GM19372 (cell line): ENCODE measurements around the gene NR4A1.
A peak's percentile ranks its signal among the peaks of the same experiment; 100 is the strongest.

Source experiments
- ATAC-seq: cut with Tn5 transposase; IDR thresholded peaks from one replicate; pipeline ENCODE4 v1.9.1; 2021; ENCODE audit warnings: mild to moderate bottlenecking, low read depth, moderate library complexity; ENCODE audit not compliant: unreplicated experiment

NR4A1 gene

GRCh38 chr12:52056801-52057637, 5.8 kb downstream of the NR4A1 start:
- no peak for ATAC-seq

DNA sequence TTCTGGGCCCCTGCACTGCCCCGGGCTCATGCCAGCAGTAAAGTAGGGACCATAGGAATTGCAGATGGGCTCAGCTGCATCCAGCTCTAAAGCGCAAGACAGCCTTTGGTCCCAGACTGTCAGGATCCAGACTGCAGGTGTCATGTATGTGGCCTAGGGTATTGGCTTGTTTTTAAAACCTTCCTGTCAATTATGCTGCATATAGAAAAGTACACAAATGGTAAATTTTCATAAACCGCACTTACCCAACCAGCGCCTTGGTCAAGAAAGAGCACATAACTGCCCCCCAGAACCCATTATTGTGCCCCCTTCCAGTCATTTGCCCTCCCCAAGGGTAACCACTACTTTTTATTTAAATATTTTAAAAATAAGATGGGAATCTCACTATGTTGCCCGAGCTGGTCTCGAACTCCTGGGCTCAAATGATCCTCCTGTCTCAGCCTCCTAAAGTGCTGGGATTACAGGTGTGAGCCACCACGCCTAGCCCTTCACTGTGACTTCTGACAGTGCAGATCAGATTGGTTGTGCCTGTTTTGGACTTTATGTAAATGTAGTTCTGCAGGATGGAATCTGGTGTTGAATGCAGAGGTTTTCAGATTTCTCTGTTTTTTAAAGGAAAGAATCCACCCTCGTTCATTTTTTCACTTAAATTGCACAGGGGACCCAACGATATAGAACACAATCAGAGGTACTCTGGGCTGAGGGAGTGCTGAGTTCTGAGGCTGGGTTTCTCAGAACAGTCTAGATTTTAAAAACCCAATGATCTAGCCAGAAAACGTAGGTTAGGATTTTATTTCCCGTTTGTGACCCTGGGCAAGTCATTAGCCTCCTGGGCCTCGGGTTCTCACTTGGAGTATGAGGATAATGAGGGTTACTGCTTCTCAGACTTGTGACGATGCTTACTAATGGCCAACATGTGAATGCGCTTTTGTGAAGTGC, 6.7 kb downstream of the NR4A1 start:
- ATAC-seq, result no peak

- no peak for ATAC-seq
These were observed 7.6 kb downstream of the NR4A1 start for GRCh38 chr12:52058631-52059361.

- ATAC-seq, result no peak
These were observed 8.6 kb downstream of the NR4A1 start for GRCh38 chr12:52059582-52060497.

DNA sequence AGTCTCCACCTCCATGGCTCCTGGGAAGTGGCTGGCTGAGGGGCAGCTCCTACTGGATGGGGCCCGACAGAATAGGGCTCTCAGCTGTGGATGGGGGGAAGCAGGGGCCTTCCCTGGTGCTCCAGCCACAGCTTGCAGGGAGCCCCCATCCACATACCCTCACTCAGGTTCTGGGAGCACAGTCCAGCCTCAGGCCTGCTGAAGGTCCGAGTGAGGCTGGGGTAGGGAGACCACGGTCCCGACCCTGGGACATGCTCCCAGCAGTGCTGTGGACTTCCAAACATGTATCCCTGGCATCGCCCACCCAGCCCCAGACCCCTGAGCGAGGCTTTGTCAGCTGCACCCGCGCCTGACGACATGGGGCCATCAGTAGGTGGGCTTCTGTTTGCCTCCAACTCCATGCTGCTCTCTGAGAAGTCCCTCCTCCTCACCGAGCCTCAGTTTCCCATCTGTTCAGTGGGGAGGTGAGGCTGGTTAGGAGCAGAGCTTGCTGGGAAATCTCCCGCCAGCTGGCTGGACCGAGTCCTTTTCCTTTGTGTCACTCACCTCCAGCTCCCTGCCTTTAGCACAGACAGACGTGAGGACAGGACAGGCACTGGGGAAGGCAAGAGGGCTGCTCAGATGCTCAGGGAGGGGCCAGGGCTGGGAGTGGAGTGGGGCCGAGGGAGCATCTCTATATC, 9.4 kb downstream of the NR4A1 start:
- ATAC-seq, result no peak

GRCh38 chr12:52061470-52062166, 10.4 kb downstream of the NR4A1 start:
- no peak for ATAC-seq

GRCh38 chr12:52062167-52063081, 11.2 kb downstream of the NR4A1 start:
- no peak for ATAC-seq

DNA sequence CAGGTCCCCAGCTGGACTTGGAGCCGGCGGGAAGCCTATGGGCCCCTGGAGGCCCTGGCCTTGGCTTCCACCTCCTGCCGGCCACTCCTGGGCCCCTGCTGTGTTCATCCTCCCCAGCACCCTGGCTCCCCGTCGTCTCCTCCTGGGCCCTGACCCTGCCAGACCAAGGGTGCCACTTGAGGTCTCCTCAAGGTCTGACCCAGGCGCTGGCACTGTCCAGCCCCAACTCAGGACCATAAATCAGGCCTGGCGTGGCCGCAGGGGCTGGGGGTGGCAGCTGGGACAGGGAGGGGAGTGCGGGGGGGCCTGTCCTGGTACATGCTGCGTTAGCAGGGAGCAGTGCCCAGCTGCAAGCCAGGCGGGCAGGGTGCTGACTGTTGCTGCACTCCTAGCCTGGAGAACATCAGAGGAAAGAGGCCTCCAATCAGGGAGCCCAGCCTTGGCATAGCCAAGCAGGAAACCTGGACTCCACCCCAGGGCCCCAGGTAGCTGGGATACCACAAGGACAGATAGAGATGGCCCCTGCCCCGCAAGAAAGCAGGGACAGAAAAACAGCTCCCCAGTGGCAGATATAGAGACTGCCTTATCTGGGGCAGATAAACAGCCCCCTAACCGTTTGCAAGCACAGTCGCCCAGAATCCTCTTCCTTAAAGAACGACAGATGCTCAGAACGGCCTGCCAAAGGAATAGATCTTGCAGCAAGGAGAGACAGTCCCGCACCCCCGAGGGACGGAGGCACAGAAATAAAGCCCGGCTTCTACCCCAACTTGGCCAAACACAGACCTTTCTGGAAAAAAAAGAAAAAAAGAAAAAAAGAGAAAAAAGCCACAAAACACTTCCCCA, 12.1 kb downstream of the NR4A1 start:
- no peak for ATAC-seq

DNA sequence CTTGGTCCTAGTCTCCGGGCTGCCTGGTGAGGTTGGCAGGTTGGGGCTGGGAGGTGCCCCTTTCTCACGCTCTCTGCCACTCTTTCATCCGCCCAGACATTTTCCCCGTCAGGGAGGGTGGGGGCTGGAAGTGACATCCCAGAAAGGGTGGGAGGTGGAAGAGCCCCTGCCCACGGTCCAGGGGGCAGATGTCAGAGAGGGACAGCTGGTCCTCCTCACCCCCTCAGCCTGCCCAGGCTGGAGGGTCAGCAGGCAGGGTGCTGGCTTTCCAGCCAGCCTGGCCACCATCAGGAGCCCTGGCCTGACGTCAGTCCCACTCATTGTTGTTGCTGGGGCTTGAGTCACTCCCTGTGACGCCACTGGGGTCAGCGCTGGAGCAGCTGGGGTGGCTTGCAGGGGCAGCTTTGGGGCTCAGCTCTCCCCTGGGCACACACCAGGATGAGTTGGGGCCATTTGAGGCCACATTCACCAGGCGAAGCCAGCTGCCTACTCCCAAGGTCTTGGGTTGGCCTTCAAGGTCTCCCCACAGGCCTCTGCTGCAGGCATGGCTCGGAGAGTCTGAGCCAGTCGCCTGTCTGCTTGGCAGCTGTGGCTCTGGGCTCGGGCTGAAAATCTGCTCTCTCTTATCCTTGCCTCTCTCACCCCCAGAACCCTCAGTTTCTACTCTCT, 12.9 kb downstream of the NR4A1 start:
- ATAC-seq, result no peak

DNA sequence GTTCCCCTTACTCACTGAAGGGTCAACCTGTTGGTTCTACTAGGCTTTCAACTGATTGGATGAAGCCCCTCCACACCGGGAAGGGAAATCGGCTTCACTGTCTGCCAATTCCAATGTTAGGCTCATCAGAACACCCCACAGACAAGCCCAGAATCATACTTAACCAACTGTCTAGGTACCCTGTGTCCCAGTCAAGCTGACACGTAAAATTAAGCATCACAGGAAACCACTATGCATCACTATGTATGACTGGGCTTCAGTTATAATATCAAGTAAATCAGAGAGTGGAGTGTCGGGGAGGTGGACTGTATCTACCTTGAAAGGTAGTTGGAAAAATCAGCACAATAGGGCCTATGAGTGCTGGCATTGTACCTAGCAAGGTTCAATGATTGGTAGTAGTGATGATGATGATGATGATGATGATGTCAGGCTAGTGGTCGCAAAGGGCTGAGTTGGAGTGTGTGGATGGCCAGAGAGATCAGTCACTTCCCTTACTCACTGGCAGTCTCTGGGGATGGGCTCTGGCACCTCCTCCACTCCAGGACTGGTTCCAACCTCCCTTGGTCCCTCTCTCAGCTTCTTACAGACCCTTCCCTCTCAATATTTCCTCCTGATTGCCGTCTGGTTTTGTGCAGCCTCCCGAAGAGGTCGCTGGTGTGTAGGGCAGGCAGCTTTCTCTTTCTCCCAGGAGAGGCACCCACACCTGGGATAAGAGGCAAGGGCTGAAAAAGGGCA, 15.3 kb downstream of the NR4A1 start:
- no peak for ATAC-seq

- no peak for ATAC-seq
These were observed 15.8 kb downstream of the NR4A1 start for GRCh38 chr12:52067081-52067374.

DNA sequence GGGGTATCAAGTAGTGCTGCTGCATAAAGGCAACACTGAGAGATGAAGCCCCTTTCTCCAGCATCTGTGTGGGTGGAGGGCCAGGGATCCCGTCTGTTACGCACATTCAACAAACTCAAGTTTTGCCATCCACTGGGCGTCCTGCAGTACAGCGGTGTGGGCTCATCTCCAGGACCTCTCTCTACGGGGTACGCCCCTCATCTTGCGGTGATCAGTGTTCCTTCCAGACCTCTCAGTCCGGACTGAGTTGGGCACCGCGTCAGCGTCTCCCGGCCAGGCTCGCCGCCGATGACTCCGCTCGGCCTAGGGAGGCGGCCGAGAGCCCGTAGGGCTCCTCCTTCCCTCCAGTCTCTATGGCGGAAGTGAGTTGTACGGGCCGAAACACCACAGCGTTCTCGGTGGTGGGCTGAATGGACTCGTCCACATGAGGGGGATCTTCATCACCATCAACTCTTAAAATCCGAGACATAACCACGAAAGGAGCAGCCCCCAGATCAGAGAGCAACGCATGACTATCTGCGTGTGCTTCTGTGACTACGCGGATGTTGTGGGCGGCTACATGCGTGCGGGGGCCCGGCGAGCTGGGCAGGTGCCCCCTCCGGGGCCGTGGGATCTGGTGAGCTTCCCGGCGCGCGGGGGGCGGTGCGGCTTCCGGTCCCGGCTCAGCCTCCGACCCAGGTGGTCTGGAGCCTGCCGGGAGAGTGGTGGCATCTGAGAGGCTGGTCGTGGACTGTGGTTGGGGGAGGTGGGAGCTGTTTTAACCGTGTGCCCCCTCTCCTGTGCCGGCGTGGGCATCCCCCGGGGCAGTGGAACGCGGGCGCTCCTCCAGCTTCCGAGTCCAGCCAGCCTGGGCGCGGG, 18.3 kb downstream of the NR4A1 start, which contains the start of gene ATG101:
TSS of gene ATG101 (plus strand) at position 652 of the 858 bp plus-strand sequence. CDS start 3,673 bp downstream, outside the sequence.
- peak; percentile 92 for ATAC-seq

DNA sequence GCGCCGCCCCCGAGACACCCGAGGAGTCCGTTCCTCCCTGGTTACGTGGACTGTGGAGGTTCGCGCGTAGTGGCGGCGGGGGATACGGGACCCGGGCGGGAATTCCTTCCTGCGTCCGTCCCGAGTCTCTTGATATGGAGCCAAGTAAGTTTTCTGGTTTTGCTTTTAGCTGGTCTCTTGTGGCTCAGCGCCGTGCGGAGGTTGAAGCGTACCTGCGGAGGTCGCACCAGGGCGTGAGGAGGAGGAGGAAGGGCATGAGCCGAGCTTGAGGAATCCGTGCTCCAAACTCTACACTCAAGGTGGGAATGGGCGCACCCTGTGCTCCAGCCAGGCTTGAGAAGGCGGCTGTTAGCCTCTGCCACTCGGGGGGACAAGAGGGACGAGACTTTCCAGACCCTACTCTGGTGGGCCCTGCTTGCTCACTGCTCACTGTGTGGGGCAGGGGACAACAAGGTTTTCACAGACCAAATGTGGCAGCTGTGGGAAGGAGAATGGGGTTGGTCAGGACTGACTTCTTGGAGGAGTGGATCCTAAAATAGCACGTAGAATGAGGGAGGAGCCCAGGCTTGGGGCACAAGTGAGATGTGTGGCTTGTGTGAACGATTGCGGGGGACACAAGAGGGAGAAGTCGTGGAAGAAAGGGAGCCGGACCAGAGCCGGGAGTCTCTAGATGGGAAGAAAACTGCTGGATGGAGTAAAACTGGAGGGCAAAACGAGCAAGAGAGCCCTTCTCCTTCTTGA, 19.1 kb downstream of the NR4A1 start:
- ATAC-seq, result peak; percentile 15
